Activated gamma-delta T cell treated with anti-CD3 and anti-CD28 coated beads, Interleukin-2, amount 50 U/mL, for 16 hours (primary cell): ENCODE data around the gene BCORL1.
A peak's percentile ranks its signal among the peaks of the same experiment; 100 is the strongest.

Experiments
- DNase-seq: peaks from one replicate; pipeline ENCODE4 v3.0.0-alpha.2; 2020; ENCODE audit warnings: low read depth

BCORL1 gene

DNA sequence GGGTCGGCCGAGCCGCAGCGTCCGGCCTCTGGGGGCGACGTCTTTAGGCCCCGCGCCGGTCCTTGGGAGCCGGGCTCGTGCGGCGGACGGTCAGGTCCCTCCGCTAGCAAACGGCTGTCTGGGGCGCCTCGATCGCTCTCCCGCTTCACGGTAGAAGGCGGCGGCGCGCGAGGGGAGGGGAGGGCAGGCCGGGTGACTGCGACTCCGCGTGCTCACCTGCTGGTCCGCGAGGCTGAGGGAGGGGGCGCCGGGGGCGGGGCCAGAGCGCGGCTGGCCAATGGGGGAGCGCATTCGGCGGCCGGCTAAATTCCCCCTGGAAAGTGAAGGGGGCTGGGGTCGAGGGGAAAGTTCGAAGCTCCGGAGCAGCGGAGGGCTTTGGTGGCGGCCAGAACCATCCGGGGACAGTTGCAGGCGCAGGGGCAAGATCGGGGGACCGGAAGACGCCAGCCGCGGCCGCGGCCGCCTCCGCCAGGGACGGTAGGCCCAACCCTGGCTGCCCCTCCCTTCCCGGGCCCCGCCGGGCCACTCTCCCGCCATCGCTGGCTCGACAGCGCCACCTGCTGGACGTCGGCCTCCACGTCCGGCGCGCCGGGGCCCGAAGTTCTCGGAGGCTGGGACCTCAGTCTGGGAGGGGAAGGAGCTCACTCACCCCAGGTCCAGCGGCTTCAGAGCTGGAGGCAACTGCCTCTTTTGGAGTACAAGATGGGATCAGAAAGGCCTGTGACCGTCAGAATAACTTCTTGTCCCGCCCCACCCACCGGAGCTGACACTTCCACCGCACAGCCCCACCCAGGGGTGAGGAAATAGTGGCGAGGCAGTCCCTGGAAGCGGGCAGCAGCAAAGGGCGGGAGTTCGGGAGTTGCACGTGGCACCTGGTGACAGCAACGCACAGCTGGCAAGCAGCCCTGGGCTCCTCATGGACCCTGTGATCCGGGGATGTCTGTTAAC lies 78.0 kb downstream of the BCORL1 start:
- peak; percentile 74 for DNase-seq

GRCh38 chrX:130066975-130067615 lies 84.7 kb downstream of the BCORL1 start:
- no peak for DNase-seq

- DNase-seq: no peak
These were observed 89.3 kb downstream of the BCORL1 start for GRCh38 chrX:130071611-130072344.

DNA sequence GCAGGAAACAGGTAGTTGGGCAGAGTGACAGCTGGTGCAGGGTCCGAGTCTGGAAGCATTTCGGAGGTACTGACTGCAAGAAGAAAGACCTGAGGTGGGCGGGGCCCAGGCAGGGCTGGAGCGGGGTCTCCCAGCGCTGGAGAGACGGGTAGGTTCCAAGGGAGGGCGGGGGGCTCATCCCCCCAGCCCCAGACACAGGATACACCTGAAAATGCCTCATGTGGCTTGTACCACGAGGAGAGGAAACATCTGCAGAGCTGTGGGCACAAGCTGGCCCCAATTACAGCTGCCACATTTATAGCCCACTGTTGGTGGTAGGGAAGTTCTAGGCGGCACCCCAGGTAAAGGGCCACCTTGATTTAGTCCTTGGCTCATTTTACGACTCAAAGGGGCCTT lies 89.9 kb downstream of the BCORL1 start:
- DNase-seq: no peak

DNA sequence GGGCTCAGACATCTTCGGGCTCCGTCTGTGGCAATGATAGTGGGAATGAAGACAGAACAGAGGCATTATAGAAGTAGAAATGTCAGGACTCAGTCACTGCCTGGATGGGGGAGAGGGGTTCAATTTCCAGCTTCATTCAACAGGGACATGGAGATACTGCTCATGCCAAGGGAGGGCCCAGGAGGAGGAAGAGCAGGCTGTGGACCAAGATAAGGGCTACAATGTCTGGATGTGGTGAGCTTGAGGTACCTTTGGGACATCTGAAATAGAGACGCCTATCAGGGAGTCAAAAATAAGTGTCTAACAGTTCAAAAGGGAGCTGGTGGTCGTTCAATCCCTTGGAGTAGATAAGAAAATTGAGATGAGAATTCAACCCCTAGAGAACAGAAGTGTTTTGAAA lies 93.3 kb downstream of the BCORL1 start:
- DNase-seq: no peak

GRCh38 chrX:130079824-130080406 lies 97.5 kb downstream of the BCORL1 start:
- DNase-seq: peak; percentile 45

DNA sequence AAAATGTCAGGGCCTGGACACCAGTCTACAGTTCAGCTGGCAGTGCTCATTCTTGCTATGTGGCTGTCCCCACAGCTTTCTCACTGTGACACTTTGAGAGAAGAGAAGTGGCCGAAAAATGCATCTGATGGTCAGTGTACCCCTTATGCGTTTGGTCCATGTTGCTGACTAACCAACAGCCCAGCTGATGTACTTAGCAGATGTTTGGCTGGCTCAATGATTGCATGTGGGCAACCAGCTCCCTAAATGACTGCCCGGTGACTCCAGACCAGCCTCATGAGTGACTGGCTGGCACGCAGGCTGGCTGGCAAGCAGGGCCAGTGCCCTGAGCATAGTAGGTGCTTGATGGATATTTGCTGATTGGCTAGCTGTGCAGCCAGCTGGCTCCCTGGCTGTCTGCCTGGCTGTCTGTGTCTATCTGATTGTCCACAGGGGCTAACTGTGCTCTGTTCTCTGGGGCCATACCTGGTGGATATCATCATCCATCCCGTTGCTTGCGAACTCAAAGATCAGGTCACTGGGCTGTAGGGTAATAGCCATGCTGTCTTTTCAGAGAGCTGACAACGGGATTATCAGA lies 98.4 kb downstream of the BCORL1 start:
- DNase-seq: no peak

DNA sequence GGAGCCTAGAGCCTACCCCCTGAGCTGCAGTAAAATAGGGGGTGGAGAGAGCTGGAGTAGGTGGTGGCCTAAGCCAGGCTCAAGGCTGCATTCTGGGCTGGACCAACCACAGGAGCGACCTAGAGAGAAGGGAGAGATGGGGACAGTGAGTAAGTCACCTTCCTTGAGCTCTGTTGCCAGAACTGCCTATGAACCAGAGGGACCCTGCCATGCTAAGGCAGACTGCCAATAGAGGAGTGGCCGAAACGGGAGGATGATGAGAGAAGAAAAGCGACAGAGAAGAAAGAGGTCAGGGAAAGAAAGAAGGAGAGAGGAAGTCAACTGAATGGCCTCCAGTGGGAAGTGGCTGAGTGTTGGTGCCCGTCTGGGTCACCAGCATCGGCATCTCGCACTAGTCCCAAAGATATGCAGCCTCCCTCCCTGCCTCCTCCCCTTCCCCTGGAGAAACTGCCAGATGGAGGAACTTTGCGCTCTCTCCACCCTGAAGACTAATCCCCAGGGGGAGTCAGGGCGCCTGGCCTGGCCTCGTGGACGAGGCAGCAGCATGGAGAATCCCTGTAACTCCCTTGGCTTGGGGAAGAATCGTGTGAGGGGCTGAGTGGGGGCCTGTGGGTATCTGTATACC lies 99.1 kb downstream of the BCORL1 start:
- DNase-seq: no peak

GRCh38 chrX:130082244-130083106 lies 100.0 kb downstream of the BCORL1 start:
- peak; percentile 59 for DNase-seq

GRCh38 chrX:130083107-130083490 lies 100.7 kb downstream of the BCORL1 start:
- no peak for DNase-seq

- no peak for DNase-seq
These were observed 101.4 kb downstream of the BCORL1 start for GRCh38 chrX:130083656-130084382.

DNA sequence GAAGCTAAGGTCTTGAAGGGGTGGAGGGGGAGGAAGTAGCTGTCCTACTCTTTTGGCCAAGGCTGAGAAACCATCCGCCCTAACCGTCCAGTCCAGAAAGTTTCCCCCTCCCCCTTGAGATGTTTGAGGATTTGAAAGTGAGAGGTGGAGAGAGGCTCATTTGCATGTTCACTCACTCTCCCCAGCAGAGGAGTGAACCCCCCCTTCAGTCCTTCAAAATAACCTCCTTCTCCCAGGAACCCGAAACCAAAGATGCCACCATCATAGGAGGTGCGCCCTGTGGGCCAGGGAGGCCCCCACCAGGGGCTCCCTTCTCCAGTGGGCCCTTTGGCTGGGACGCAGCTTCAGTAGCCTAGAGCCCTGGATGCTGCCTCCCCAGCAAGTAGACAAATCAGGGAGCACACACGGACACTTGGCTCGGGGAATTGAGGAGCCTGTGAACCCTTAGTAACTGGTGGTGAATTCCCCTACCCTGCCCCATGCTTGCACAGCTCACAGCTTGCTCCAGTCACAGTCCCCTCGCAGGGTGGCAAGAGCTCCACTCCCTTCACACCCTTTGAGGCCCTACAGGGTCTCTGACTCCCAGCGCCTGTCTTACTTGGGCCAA lies 102.3 kb downstream of the BCORL1 start:
- DNase-seq: no peak

- DNase-seq: no peak
These were observed 103.4 kb downstream of the BCORL1 start for GRCh38 chrX:130085551-130086446.

DNA sequence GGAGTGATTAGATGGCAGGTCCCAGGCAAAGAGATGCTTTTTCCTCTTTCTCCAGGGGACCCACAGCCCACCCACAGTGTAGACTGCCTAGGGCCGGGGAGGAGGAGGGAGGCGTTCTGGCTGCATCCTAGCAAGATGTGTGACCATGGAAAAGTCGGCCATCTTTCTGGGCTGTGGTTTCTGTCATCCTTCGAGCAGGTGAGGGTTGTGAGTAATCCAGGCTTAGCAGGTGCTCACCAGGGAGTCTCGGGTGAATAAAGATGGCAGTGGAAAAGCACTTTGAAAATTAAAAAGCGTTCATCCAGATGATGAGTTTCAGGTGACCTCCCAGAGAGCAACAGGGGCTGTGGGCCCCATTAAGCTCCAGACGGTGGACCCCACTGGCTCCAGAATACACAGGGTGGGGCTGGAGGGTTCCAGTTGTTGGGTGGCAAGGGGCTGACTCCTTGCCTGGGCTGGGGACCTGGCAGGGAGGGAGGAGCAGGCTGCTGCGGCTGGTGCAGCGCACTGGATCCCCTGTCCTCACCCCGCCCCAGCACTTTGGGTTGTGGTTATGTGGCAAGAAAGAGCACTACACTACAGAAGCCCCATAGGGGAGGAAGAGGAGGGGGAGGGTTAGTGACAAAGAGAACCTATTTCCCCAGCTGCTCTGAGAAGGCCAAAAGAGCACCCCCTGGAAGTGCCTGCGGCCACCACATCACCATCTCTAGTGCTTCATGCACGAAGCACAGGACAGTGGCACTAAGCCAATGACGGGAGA lies 104.2 kb downstream of the BCORL1 start:
- peak; percentile 52 for DNase-seq

DNA sequence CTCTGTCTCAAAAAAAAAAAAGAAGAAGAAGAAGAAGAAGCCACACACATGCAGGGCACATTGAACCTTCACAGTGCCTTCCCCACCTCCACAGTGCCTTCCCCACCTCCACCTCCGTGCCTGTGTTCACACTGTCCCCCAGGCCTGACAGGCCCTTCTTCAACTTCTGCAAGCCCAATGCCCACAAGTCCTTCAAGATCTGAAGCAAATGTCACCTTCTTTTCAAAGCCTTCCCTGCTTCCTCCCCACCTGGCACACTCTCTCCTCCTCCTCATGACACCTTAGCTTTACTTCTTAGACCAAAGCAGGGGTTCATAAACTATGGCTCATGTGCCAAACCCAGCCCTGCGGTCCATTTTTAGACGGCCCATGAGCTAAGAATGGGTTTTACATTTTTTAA lies 107.9 kb downstream of the BCORL1 start:
- DNase-seq: no peak

DNA sequence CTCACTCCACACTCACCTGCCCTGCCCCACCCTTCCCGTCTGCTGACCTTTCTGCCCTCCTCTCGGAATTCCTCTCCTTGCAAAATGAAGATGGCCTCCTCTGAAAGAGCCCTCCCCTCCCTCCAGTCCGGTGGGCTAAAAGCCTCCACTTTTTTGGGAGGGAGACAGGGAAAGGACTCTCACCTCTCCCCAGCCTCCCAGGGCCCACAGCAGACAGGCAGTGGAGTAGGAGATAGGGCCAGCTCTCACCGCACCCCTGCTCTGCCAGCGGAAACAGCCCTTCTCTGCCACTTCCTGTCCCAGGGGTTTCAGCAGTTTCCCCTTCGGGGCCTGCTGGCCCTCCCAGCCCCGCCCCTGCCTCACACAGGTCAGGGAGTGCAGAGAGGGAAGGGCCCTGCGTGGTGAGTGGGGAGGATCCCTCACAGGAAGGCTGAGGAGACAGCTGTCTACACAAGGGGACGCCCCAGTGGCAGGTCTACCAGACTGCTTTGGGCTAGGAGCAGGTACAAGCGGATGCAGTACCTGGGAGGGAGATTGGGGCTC lies 109.6 kb downstream of the BCORL1 start:
- peak; percentile 81 for DNase-seq

DNA sequence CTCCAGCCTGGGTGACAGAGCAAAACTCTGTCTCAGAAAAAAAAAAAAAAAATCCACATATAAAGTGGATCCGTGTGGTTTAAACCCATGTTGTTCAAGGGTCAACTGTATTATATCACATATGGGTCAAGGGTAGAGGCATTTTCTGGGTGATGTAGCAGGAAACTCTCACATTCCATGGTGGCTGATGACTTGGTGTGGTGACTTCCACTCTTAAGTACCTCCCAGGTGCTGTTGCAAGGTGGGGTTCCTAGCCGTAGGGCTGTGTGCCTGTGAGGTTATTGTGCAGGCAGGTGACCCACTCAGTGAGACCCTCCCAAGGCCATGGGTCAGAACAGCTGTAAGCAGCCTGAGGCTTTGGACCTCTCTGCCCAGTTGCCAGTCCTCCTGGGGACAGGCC lies 110.8 kb downstream of the BCORL1 start:
- DNase-seq: no peak
